ENCODE results near the gene PDAP1. TPM values are rescaled to one million over a fixed set of nuclear protein-coding genes. Genes with fewer than 3 reads are reported as not detected.

Gene PDAP1
- total RNA-seq, 2 experiments from 2014 or later, result 35.0 to 38.0 TPM

GRCh38 chr7:99394188-99394502 is 14.3 kb downstream of the PDAP1 start:
- no peak for TF ChIP-seq CTCF (IDR thresholded peaks at IDR 0.05)
- Histone ChIP-seq H3K4me1 (ENCODE audit: insufficient read depth, low read length) (peaks cover 32% of the 10 kb centered on the region), H3K27me3 (ENCODE audit: control insufficient read depth in 1 of 2, insufficient read depth in 2 of 2, low read length in 2 of 2) (no peaks in the 10 kb centered on the region), H3K27ac (ENCODE audit: low read depth in 1 of 2, low read length in 2 of 2) (peak overlapping the region in 1 of 2 donors; percentile 72), H3K4me3 (ENCODE audit: low read length) (no peak overlapping the region), H3K36me3 (ENCODE audit: insufficient read depth, low read length) (peaks cover 94% of the 10 kb centered on the region), H3K9me3 (ENCODE audit: control insufficient read depth in 1 of 2, insufficient read depth in 1 of 2, low read length in 2 of 2) (no peaks in the 10 kb centered on the region)
- DNase-seq, result no peak
- ChIA-PET POLR2A (interaction anchor here (1.0 to 8.7 kb wide), 6 partner anchors 10 to 111 kb away, joined by 5 to 105 read pairs (median 10); partner anchors contain the start of genes ARPC1B, BUD31, PDAP1 and ZKSCAN5), CTCF (no interaction called here)
- Mint-ChIP-seq H3K4me1 (ENCODE audit: low read depth) (peaks cover 24% of the 10 kb centered on the region), H3K36me3 (ENCODE audit: low read depth) (peaks cover 91% of the 10 kb centered on the region), H3K4me3 (no peak overlapping the region), H3K9me3 (no peaks in the 10 kb centered on the region), H3K27me3 (no peaks in the 10 kb centered on the region), H3K27ac (peak overlapping the region; percentile 94)
- intact Hi-C loops (cut with DNase I, micrococcal nuclease), result no loop called here
- ATAC-seq (ENCODE audit: poor library complexity), result no peak

DNA sequence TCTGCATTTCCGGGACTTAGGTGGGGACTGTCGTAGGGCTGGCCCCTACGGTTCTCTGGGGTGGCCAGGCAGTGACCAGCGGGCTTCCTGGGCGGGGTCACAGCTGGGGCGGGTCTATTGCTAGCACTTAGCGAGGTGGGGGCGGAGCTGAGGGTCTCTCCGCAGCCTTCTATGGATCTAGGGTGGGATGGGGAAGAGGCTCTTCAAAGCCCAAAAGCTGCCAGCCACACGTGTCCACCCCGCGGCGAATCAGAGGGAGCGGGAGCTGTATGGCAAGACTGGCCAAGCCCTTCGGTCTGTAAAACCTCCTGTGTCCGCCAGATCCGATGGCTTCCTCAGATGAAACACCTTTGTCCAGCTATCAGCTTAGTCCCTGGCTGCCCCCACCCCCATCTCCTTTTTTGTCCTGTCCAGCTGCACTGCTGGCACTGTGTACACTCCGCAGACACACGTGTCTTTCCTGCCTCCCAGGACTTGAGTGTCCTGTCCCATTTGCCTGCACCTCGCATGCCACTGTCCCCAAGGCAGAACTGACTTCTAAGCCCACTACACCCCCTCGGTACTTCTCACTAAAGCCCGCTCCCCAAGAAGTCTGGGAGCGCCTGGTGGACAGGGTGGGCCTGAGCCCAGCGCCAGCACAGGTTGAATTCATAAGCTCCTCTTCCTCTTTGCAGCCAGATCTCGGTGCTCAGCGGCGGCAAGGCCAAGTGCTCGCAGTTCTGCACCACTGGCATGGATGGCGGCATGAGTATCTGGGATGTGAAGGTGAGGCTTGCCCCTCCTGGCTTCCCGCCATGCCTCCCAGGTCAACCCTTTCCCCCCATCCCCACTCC is 14.8 kb downstream of the PDAP1 start:
- CTCF ChIA-PET, result interaction anchor here (1.2 to 1.4 kb wide), 2 partner anchors 28 to 29 kb away, joined by 3 to 4 read pairs; no protein-coding TSS in a partner anchor
- peak overlapping the region; percentile 56 for H3K4me3 ChIP-seq (ENCODE audit: low read length)
- ATAC-seq (ENCODE audit: poor library complexity) (no peak), DNase-seq (no peak)
- no peak for TF ChIP-seq CTCF (IDR thresholded peaks at IDR 0.05)
- POLR2A ChIA-PET, result interaction anchor here (0.9 to 8.7 kb wide), 15 partner anchors 10 to 165 kb away, joined by 3 to 105 read pairs (median 7); partner anchors contain the start of genes ARPC1B, BUD31, PDAP1 and ZKSCAN5
- no peaks in the 10 kb centered on the region for H3K27me3 ChIP-seq (ENCODE audit: control insufficient read depth in 1 of 2, insufficient read depth in 2 of 2, low read length in 2 of 2)
- peak overlapping the region; percentile 63 to 72 for H3K27ac ChIP-seq (ENCODE audit: low read depth in 1 of 2, low read length in 2 of 2)
- peaks cover 20% of the 10 kb centered on the region for H3K4me1 Mint-ChIP-seq (ENCODE audit: low read depth)
- peaks cover 29% of the 10 kb centered on the region for H3K4me1 ChIP-seq (ENCODE audit: insufficient read depth, low read length)
- H3K9me3 Mint-ChIP-seq, result no peaks in the 10 kb centered on the region
- peaks cover 91% of the 10 kb centered on the region for H3K36me3 ChIP-seq (ENCODE audit: insufficient read depth, low read length)
- no peaks in the 10 kb centered on the region for H3K27me3 Mint-ChIP-seq
- peaks cover 89% of the 10 kb centered on the region for H3K36me3 Mint-ChIP-seq (ENCODE audit: low read depth)
- intact Hi-C loops (cut with DNase I, micrococcal nuclease), result loop anchor here (1.0 to 2.0 kb wide), 4 partner anchors 15 to 19 kb away; partner anchors contain the start of genes BUD31 (in 2 of the 2), PDAP1 (in 2 of the 2) and ARPC1B (in 1 of the 2)
- H3K27ac Mint-ChIP-seq, result peak overlapping the region; percentile 94
- peak overlapping the region; percentile 76 for H3K4me3 Mint-ChIP-seq
- H3K9me3 ChIP-seq (ENCODE audit: control insufficient read depth in 1 of 2, insufficient read depth in 1 of 2, low read length in 2 of 2), result no peaks in the 10 kb centered on the region

DNA sequence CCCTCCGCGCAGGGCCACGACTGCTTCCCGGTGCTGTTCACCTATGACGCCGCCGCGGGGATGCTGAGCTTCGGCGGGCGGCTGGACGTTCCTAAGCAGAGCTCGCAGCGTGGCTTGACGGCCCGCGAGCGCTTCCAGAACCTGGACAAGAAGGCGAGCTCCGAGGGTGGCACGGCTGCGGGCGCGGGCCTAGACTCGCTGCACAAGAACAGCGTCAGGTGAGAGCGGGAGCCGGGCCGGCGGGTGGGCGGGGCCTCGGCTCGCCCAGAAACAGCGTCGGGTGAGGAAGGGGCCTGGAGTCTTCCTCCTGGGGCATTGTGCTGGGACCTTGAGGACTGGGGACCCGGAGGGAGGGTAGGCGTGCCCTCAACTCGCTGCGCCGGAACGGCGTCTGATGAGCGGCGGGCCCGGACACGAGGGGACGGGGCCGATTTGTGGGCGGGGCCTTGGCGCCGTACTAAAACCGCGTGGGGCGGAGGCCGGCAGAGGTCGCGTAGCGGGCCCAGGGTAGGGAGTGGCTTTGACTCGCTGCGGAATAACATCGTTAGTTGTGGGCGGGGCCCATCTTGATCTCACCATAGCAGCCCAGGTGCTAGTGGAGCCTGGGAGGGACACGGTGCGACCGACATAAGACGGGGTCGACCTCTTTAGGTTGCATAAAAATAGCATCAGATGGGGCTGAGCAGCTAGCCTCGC is 15.6 kb downstream of the PDAP1 start:
- Histone ChIP-seq H3K36me3 (ENCODE audit: insufficient read depth, low read length) (peaks cover 92% of the 10 kb centered on the region), H3K9me3 (ENCODE audit: control insufficient read depth in 1 of 2, insufficient read depth in 1 of 2, low read length in 2 of 2) (no peaks in the 10 kb centered on the region), H3K4me3 (ENCODE audit: low read length) (peak overlapping the region; percentile 56), H3K27me3 (ENCODE audit: control insufficient read depth in 1 of 2, insufficient read depth in 2 of 2, low read length in 2 of 2) (no peaks in the 10 kb centered on the region), H3K4me1 (ENCODE audit: insufficient read depth, low read length) (peaks cover 28% of the 10 kb centered on the region), H3K27ac (ENCODE audit: low read depth in 1 of 2, low read length in 2 of 2) (peak overlapping the region; percentile 63 to 72)
- Mint-ChIP-seq H3K9me3 (no peaks in the 10 kb centered on the region), H3K4me3 (peak overlapping the region; percentile 76), H3K27ac (peak overlapping the region; percentile 94), H3K27me3 (no peaks in the 10 kb centered on the region), H3K36me3 (ENCODE audit: low read depth) (peaks cover 89% of the 10 kb centered on the region), H3K4me1 (ENCODE audit: low read depth) (peaks cover 18% of the 10 kb centered on the region)
- DNase-seq (peak; percentile 67 to 93 (median 81)), ATAC-seq (ENCODE audit: poor library complexity) (peak; percentile 95)
- POLR2A ChIA-PET, result interaction anchor here (0.9 to 8.7 kb wide), 13 partner anchors 11 to 165 kb away, joined by 3 to 105 read pairs (median 8); partner anchors contain the start of genes ARPC1B, BUD31, PDAP1 and ZKSCAN5
- intact Hi-C loops (cut with DNase I, micrococcal nuclease), result loop anchor here (1.0 to 2.0 kb wide), 4 partner anchors 15 to 18 kb away; partner anchors contain the start of genes BUD31 (in 2 of the 2), PDAP1 (in 2 of the 2) and ARPC1B (in 1 of the 2)
- CTCF ChIA-PET, result interaction anchor here (1.2 to 1.4 kb wide), 2 partner anchors 27 to 28 kb away, joined by 3 to 4 read pairs; no protein-coding TSS in a partner anchor
- no peak for TF ChIP-seq CTCF (IDR thresholded peaks at IDR 0.05)
